Left renal pelvis (tissue), 4 donors: ENCODE results near the gene ASIC2. TPM values are rescaled to one million over a fixed set of nuclear protein-coding genes. Genes with fewer than 3 reads are reported as not detected.
"Not testable (repeated sequence)": the region's sequence is repeated elsewhere in the genome, so short reads cannot be mapped to it uniquely, and the experiment has no call there.

Source experiments
- DNase-seq, 4 donors: peaks; one replicate each; pipeline ENCODE4 v3.0.0-alpha.2; 2013; ENCODE audit warnings: low read depth in 4 of 4, low spot score in 3 of 4
- polyA plus RNA-seq, 4 donors: library from polyadenylated mRNA; unstranded; fragments of 120-200 nt; gene quantifications; one replicate each; pipeline ENCODE4 v1.2.1, GENCODE V29; 2013; ENCODE audit not compliant: insufficient read length in 4 of 4

Gene ASIC2
- polyA plus RNA-seq, 4 donors: 1.3 to 3.5 (median 2.9) TPM

DNA sequence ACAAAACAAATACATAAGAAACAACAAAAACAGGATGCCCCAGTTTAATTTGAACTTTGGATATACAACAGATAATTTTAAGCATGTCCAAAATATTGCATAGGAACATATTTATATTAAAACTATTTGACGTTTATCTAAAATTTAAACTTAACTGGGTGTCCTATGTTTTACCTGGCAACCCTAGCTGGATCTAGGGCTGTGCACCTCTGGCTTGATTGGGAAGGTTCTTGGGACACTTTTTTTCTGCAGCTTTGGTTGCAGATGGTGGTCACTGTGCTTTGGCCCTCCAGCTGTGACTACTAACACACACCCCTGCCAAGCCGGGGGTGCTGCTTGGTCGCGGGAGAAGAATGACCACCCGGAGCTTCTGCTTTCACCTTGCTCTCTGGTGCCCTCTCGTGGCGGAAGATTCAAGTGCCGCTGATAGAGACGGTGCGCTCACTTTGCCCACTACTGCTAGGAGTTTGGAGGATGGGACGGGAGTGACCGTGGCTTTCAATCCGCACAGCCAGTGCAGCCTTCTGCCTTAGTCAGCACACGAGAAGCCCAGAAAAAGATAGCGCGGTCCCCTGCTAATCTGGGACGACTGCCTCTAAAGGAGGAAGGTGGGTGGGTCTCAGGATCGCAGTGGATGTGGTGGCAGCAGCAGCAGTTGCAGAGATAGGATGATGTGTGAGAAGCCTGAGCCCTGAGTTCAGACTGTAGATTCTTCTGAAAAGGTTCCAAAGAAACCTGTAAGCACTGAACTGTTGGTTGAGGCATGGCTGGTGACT is 294.8 kb downstream of the ASIC2 start:
- DNase-seq: peak; percentile 47 to 69 (median 60)

- no peak for DNase-seq
Measured at GRCh38 chr17:32995416-32996045, 297.6 kb downstream of the ASIC2 start.

DNA sequence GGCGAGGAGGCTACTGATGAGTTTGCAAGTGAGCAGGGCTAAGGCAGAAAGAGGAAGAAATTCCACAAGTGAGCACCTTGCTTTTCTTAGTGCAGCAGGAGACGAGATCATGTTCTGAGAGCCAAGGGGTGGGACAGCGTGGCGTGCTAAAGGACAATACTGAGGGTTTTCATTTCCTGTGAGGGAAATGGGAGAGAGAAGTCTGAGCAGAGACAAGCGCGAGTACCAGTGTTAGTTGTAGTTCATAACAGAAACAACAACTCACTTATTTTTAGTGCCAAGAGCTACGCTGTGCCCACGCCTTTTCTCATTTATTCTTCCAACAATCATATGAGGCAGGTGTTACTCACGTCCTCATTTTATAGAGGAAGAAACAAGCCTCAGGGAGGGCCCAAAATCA is 299.1 kb downstream of the ASIC2 start:
- no peak for DNase-seq

GRCh38 chr17:32992321-32993033 is 300.6 kb downstream of the ASIC2 start:
- DNase-seq: no peak

DNA sequence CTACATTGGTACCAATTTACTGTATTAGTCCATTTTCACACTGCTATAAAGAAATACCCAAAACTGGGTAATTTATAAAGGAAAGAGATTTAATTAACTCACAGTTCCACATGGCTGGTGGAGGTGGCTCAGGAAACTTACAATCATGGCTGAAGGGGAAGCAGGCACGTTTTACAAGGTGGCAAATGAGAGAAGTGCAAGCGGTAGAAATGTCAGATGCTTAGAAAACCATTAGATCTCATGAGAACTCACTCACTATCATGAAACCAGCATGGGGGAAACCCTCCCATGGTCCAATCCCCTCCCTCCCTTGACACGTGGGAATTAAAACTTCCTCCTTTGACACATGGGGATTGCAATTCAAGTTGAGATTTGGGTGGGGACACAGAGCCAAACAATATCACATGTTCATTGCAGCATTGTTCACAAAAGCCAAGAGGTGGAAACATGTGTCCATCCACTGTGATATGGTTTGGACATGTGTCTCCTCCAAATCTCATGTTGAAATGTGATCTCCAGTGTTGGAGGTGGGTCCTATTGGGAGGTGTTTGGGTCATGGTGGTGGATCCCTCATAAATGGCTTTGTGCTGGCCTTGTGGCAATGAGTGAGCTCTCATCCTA is 304.5 kb downstream of the ASIC2 start:
- no peak for DNase-seq

- not testable (repeated sequence) for DNase-seq
Measured at GRCh38 chr17:32987868-32988267, 305.2 kb downstream of the ASIC2 start.

DNA sequence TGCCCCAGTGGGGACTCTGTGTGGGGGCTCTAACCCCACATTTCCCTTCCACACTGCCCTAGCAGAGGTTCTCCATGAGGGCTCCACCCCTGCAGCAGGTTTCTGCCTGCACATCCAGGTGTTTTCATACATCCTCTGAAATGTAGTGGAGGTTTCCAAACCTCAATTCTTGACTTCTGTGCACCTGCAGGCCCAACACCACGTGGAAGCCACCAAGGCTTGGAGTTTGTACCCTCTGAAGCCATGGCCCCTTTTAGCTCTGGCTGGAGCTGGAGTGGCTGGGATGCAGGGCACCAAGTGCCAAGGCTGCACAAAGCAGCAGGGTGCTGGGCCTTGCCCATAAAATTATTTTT is 305.7 kb downstream of the ASIC2 start:
- DNase-seq: not testable (repeated sequence)

DNA sequence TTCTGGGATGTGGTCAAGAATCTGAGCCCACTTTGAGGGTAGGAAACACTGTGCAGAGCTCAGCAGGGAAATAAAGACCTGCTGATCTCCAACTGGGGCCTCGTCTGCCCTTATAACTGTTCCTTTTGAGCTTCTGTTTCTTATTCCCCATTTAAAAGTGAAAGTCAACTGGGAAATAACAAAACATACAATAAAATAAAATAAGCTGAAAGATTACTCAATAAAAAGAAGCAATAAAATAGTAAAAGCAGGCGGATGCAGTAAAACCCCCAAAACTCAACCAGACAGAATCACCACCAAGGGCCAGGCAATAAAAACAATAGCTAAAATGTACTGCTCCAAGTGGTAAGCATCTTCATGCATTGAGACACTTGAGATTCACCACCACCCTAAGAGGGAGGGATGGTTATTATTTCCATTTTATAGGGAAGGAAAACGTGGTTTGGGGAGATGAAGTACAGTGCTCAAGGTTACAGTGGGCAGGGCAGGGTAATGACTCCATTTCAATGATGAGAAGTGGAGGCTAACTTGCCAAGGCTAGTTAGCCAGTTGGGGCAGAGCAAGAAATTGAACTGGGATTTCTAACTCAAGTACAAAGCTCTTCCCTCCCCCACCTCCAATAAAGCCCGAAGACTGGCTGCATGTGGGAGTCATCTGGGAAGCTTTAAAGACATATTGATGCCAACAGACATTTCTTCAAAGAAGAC is 307.9 kb downstream of the ASIC2 start:
- DNase-seq: no peak

DNA sequence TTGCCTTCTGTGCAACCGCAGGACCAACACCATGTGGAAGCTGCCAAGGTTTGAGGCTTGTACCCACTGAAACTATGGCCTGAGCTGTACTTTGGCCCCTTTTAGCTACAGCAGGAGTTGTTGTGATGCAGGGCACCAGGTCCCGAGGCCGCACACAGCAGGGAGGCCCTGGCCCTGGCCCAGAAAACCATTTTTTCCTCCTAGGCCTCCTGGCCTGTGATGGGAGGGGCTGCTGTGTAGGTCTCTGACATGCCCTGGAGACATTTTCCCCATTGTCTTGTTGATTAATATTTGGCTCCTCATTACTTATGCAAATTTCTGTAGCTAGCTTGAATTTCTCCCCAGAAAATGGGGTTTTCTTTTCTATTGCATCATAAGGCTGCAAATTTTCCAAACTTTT is 311.5 kb downstream of the ASIC2 start:
- DNase-seq: not testable (repeated sequence)

DNA sequence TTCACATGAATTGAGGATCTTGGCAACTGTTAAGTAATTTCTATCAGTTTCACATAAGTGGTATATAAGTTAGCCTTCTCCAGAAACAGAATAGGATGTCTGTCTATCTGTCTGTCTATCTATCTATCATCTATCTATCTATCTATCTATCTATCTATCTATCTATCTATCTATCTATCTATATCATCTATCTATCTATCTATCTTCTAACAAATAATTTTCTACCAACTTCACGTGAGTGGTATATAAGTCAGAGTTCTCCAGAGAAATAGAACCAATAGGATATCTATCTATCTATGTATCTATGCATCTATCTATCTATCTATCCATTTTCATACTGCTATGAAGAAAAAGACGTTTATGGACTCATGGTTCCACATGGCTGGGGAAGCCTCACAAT is 312.9 kb downstream of the ASIC2 start:
- DNase-seq: no peak

- DNase-seq: no peak
Measured at GRCh38 chr17:32976605-32977004, 316.5 kb downstream of the ASIC2 start.

DNA sequence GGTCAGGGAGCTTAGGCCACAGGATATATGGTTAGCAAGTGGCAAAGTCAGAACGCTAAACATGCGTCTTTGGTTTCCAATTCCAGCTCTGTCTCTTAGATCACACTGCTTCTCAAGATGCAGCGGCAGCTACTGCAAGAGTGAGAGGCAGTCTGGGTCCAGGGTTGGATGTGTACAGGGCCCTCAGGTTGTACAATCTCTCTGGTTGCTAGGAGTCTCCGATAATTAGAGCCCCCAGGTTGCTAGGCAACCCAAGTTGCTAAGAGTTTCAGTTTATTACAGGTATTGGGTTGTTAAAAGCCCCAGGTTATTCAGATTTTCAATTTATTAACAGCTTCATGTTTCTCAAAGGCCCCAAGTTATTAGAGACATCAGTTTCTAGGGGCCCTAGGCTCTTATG is 317.0 kb downstream of the ASIC2 start:
- DNase-seq: no peak

GRCh38 chr17:32971171-32971570 is 321.9 kb downstream of the ASIC2 start:
- DNase-seq: no peak

DNA sequence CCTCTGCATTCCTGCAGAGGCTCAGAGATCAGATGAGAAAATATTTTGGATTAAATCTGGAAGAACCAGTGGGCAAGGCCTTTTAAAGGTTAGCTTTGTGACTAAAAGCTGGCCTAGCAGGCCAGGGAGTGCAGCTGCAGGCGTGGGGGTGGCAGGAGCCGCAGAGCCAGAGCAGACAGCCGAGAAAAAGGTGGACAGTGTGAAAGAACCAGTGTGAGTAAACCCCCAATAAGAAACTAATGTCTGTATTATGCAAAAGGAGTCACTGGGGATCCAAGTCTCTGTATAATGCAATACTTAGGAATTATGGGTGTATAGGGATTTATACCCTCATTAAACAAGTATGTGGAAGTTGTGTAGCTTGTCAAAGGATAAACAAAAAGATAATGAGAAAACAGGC is 322.8 kb downstream of the ASIC2 start:
- no peak for DNase-seq

- not testable (repeated sequence) for DNase-seq
Measured at GRCh38 chr17:32969231-32969630, 323.9 kb downstream of the ASIC2 start.

- no peak for DNase-seq
Measured at GRCh38 chr17:32964541-32964940, 328.6 kb downstream of the ASIC2 start.
